Body of pancreas (tissue), 4 donors: ENCODE data around the gene LYPD1.

Experiments used
- CTCF ChIP-seq, 7 experiments: fragments of 450-650 bp in 4 of 7; fragments of 200-600 bp in 3 of 7; sonication (generic) in 3 of 7; IDR thresholded peaks; one replicate each; pipeline ENCODE4 v1.5.1; 2016 to 2019; ENCODE audit warnings: antibody characterized with exemption in 7 of 7
- POLR2A ChIP-seq, 3 donors: fragments of 450-650 bp; IDR thresholded peaks; one replicate each; pipeline ENCODE4 v1.6.1; 2016; ENCODE audit warnings: antibody characterized with exemption in 3 of 3, mild to moderate bottlenecking in 2 of 3

GRCh38 chr2:132671151-132671835 is 1.3 kb upstream of the LYPD1 start:
- TF ChIP-seq CTCF (IDR thresholded peaks at IDR 0.05) (no peak), POLR2A (IDR thresholded peaks at IDR 0.05) (no peak)
